Measurements from ENCODE around the gene MOXD1.

Gene MOXD1

GRCh38 chr6:132400883-132401617 lies at the start of gene MOXD1:
Gene MOXD1, minus strand, starts transcription at chr6:132401475. Its CDS starts 49 bp downstream, at chr6:132401426.
- no peak for DNase-seq

- DNase-seq, result no peak
Measured at GRCh38 chr6:132446855-132447241, 45.6 kb upstream of the MOXD1 start.

GRCh38 chr6:132446141-132446854 lies 45.0 kb upstream of the MOXD1 start:
- no peak for DNase-seq

- DNase-seq, result no peak
Measured at GRCh38 chr6:132445201-132445951, 44.1 kb upstream of the MOXD1 start.

GRCh38 chr6:132443206-132443605 lies 41.9 kb upstream of the MOXD1 start:
- DNase-seq, result no peak

GRCh38 chr6:132430110-132430509 lies 28.8 kb upstream of the MOXD1 start:
- no peak for DNase-seq

GRCh38 chr6:132425176-132425575 lies 23.9 kb upstream of the MOXD1 start:
- DNase-seq, result no peak

GRCh38 chr6:132423839-132424238 lies 22.6 kb upstream of the MOXD1 start:
- no peak for DNase-seq

GRCh38 chr6:132418235-132418965 lies 17.1 kb upstream of the MOXD1 start:
- no peak for DNase-seq

- DNase-seq, result no peak
Measured at GRCh38 chr6:132414761-132415160, 13.5 kb upstream of the MOXD1 start.

- DNase-seq, result no peak
Measured at GRCh38 chr6:132414322-132414721, 13.0 kb upstream of the MOXD1 start.

GRCh38 chr6:132413499-132413802 lies 12.2 kb upstream of the MOXD1 start:
- no peak for DNase-seq

- DNase-seq, result no peak
Measured at GRCh38 chr6:132412656-132413498, 11.6 kb upstream of the MOXD1 start.

GRCh38 chr6:132411296-132411695 lies 10.0 kb upstream of the MOXD1 start:
- DNase-seq, result no peak

GRCh38 chr6:132410830-132411229 lies 9.6 kb upstream of the MOXD1 start:
- DNase-seq, result no peak

- DNase-seq, result no peak
Measured at GRCh38 chr6:132405143-132405915, 4.1 kb upstream of the MOXD1 start.

- no peak for DNase-seq
Measured at GRCh38 chr6:132404736-132405135, 3.5 kb upstream of the MOXD1 start.

- no peak for DNase-seq
Measured at GRCh38 chr6:132404330-132404729, 3.1 kb upstream of the MOXD1 start.

- DNase-seq, result no peak
Measured at GRCh38 chr6:132401618-132402285, 477 bp upstream of the MOXD1 start.

GRCh38 chr6:132400555-132400882 lies 756 bp downstream of the MOXD1 start:
- DNase-seq, result no peak

Data from activated CD4-positive, alpha-beta T cell treated with anti-CD3 and anti-CD28 coated beads, Interleukin-2, amount 50 U/mL, for 1 hour (primary cell).